Measurements from ENCODE around the gene HCFC1. TPM values are rescaled to one million over a fixed set of nuclear protein-coding genes. Genes with fewer than 3 reads are reported as not detected.

The HCFC1 gene
- total and polyA plus RNA-seq, 2 of the 8 experiments (the other 6 are each of a cell fraction or from before 2014, with no cell fraction given): 24.9 to 117 TPM

- no peak overlapping the region for H3K4me3 ChIP-seq (ENCODE audit: extremely low read depth in 1 of 4, insufficient read depth in 2 of 4, low read depth in 3 of 4, low read length in 4 of 4)
- H3K56ac ChIP-seq (replicated peaks; ENCODE audit: insufficient read length, low read depth, low read length): no peak overlapping the region
- FAIRE-seq (no peak), DNase-seq (ENCODE audit: low read depth in 1 of 2, low spot score in 2 of 2) (no peak)
- no peak overlapping the region for H4K5ac ChIP-seq (ENCODE audit: insufficient read length, low read depth, low read length)
- no peak overlapping the region for H3K27ac ChIP-seq (ENCODE audit: low read depth, low read length)
- POLR2A ChIA-PET (ENCODE audit: partially characterized antibody): no interaction called here
- no peaks in the 10 kb centered on the region for H4K20me1 ChIP-seq (replicated peaks in 1 of 2; ENCODE audit: control insufficient read depth in 1 of 2, insufficient read depth in 2 of 2, low read length in 2 of 2)
- H3K4me1 ChIP-seq (replicated peaks in 1 of 4; ENCODE audit: control insufficient read depth in 3 of 4, insufficient read depth in 4 of 4, low read length in 3 of 4): peaks cover 0 to 3% (median under 1%) of the 10 kb centered on the region in 4 experiments; a peak in 1 of 7 replicates
- no peak overlapping the region for H4K8ac ChIP-seq (ENCODE audit: extremely low read depth, insufficient read depth, low read length)
- no peak overlapping the region for H4K91ac ChIP-seq (replicated peaks; ENCODE audit: insufficient read length, low read length)
- H2AK5ac ChIP-seq (ENCODE audit: low read depth, low read length): no peak overlapping the region
- no peak overlapping the region for H2BK15ac ChIP-seq (ENCODE audit: low read length)
- H3K23ac ChIP-seq (ENCODE audit: insufficient read length): no peak overlapping the region
- no peak overlapping the region for H2BK20ac ChIP-seq (ENCODE audit: low read length)
- H3K9me3 ChIP-seq (ENCODE audit: insufficient read depth in 2 of 2, low read depth in 1 of 2, low read length in 1 of 2): no peaks in the 10 kb centered on the region
- no peaks in the 10 kb centered on the region; a peak in 1 of 8 replicates for H3K36me3 ChIP-seq (ENCODE audit: control insufficient read depth in 2 of 4, insufficient read depth in 4 of 4, low read length in 3 of 4)
- H3K14ac ChIP-seq (ENCODE audit: insufficient read length): no peak overlapping the region
- no peak overlapping the region for H2BK5ac ChIP-seq (ENCODE audit: low read depth, low read length)
- H3K79me1 ChIP-seq (ENCODE audit: low read depth, low read length): no peaks in the 10 kb centered on the region
- H2BK12ac ChIP-seq (ENCODE audit: low read depth, low read length): no peak overlapping the region
- H3K4me2 ChIP-seq (ENCODE audit: insufficient read depth in 1 of 2, low read depth in 2 of 2, low read length in 2 of 2): no peak overlapping the region
- H2AFZ ChIP-seq (ENCODE audit: low read length): no peak overlapping the region
- WGBS, 2 experiments (ENCODE audit: extremely low coverage in 1 of 2, insufficient coverage in 1 of 2, insufficient read length in 1 of 2, insufficient replicate concordance in 2 of 2, low coverage in 1 of 2, low lambda C conversion rate in 2 of 2, missing lambda C conversion rate in 1 of 2): 71% methylated on average over 4 of the region's 4 CpGs; no CpG with 5 or more reads in 1 of the 2 experiments
- no peaks in the 10 kb centered on the region for H3K79me2 ChIP-seq (ENCODE audit: control insufficient read depth in 1 of 2, insufficient read depth in 2 of 2, low read length in 2 of 2)
- CTCF ChIA-PET (ENCODE audit: partially characterized antibody): no interaction called here
- H3K9ac ChIP-seq (replicated peaks in 1 of 4; ENCODE audit: extremely low read depth in 1 of 4, low read depth in 3 of 4, low read length in 3 of 4): no peak overlapping the region
- H2BK120ac ChIP-seq (replicated peaks; ENCODE audit: low read depth, low read length): no peak overlapping the region
- H3K18ac ChIP-seq (ENCODE audit: extremely low read depth, low read length): no peak overlapping the region
- no peak overlapping the region for H3K4ac ChIP-seq (replicated peaks; ENCODE audit: insufficient read length, low read depth, low read length)
- no peaks in the 10 kb centered on the region for H3K23me2 ChIP-seq (ENCODE audit: low read depth, low read length)
- H3K27me3 ChIP-seq (replicated peaks in 1 of 4; ENCODE audit: control insufficient read depth in 3 of 4, extremely low read depth in 1 of 4, insufficient read depth in 3 of 4, low read length in 3 of 4): no peaks in the 10 kb centered on the region
- TF ChIP-seq POU5F1 (IDR thresholded peaks at IDR 0.05; ENCODE audit: low read depth, low read length) (no peak), BACH1 (IDR thresholded peaks at IDR 0.05; ENCODE audit: low read length) (no peak), SIX5 (IDR thresholded peaks at IDR 0.05; ENCODE audit: low read depth, low read length) (no peak), RXRA (IDR thresholded peaks at IDR 0.05; ENCODE audit: insufficient read depth, low read depth, low read length) (no peak), CEBPB (IDR thresholded peaks at IDR 0.05; ENCODE audit: low read depth, low read length) (no peak), RFX5 (IDR thresholded peaks at IDR 0.05; ENCODE audit: borderline replicate concordance, low read depth, low read length) (no peak), HDAC2 (IDR thresholded peaks at IDR 0.05; ENCODE audit: borderline replicate concordance in 1 of 2, low read depth in 2 of 2, low read length in 2 of 2) (no peak), SIN3A (conservative IDR thresholded peaks at IDR 0.05 in 1 of 2, IDR thresholded peaks at IDR 0.05 in 1 of 2; ENCODE audit: low read depth in 1 of 2, low read length in 2 of 2) (no peak), TEAD4 (IDR thresholded peaks at IDR 0.05; ENCODE audit: low read depth, low read length) (no peak)
- TF ChIP-seq, protein P1, sequence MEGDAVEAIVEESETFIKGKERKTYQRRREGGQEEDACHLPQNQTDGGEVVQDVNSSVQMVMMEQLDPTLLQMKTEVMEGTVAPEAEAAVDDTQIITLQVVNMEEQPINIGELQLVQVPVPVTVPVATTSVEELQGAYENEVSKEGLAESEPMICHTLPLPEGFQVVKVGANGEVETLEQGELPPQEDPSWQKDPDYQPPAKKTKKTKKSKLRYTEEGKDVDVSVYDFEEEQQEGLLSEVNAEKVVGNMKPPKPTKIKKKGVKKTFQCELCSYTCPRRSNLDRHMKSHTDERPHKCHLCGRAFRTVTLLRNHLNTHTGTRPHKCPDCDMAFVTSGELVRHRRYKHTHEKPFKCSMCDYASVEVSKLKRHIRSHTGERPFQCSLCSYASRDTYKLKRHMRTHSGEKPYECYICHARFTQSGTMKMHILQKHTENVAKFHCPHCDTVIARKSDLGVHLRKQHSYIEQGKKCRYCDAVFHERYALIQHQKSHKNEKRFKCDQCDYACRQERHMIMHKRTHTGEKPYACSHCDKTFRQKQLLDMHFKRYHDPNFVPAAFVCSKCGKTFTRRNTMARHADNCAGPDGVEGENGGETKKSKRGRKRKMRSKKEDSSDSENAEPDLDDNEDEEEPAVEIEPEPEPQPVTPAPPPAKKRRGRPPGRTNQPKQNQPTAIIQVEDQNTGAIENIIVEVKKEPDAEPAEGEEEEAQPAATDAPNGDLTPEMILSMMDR (IDR thresholded peaks at IDR 0.05; ENCODE audit: control extremely low read depth in 1 of 3, insufficient read depth in 1 of 3, low read depth in 1 of 3, low read length in 3 of 3): no peak
- TF ChIP-seq, protein P2, sequence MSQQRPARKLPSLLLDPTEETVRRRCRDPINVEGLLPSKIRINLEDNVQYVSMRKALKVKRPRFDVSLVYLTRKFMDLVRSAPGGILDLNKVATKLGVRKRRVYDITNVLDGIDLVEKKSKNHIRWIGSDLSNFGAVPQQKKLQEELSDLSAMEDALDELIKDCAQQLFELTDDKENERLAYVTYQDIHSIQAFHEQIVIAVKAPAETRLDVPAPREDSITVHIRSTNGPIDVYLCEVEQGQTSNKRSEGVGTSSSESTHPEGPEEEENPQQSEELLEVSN (IDR thresholded peaks at IDR 0.05): no peak
These were observed 36.9 kb upstream of the HCFC1 start for GRCh38 chrX:154008521-154008920.
